HG03066 (cell line): ENCODE data around the gene LRRC46.

Experiments
- ATAC-seq: cut with Tn5 transposase; IDR thresholded peaks from one replicate; pipeline ENCODE4 v1.9.1; 2021; ENCODE audit warnings: low read depth; ENCODE audit not compliant: unreplicated experiment

LRRC46 gene

DNA sequence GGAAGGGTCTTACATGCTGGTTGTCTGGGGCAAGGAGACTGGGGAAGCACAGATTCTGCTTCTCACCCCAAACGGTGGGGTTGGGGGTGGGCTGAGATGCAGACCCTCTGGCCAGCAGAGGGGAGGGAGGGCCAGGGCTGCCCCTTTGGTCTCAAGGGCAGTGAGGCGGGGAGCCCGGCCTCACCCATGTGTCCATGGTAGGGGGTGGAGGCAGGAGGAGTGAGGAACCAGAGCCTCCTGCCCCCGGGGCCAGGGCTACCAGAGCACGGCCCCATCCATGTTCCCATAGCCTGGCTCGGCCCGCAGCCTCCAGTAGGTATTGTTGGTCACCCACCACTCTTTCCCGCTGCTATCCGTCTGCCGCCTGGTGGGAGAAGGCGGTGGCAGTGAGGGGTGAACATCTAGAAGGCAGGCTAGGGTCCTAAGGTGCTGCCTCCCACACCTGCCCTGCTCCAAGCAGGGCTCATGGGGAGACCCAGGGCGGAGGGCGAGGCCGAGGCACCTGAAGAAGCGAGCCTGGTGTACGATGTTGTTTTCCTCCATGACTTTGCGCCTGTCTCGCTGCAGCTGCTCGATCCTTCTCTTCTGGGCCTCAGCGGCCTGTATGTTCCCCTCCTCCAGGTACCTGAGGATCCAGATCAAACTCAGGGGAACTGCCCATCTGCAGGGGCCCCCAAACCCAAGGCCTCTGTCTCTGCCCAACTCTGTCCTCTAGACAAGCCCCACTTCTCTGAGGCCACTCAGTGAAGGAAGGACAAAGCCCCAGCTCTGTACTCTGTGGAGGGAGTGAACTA is 23.2 kb upstream of the LRRC46 start:
- no peak for ATAC-seq

DNA sequence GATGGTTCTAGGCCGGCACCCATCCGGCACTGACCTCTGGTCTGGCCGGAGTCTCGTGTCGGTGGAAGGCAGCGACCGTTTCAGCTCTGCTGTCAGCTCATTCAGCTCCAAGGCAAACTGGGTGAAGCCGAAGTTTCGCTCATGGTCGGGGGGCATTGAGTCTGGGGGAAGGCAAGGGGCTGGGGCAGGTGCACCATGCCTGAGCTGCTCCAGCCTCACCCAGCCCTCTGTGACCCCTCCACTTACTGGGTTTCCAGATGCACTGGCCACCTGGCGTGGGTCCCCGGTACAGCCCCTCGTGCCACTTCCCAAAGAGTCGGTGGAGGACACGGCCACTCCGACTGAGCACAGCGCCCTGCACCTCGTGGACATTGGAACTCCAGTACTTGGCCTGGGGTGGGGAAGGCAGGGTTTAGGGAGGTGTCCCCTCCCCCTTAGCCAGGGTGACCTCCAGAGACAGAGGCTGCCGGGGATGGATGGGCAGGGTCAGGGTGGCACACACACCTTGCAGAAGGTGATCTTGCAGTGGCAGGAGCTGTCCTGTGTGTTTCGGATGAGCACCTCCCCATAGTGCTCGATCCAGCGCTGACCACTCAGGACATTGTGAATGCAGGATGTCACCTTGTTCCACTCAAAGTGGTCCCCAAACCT is 22.5 kb upstream of the LRRC46 start:
- ATAC-seq = no peak

DNA sequence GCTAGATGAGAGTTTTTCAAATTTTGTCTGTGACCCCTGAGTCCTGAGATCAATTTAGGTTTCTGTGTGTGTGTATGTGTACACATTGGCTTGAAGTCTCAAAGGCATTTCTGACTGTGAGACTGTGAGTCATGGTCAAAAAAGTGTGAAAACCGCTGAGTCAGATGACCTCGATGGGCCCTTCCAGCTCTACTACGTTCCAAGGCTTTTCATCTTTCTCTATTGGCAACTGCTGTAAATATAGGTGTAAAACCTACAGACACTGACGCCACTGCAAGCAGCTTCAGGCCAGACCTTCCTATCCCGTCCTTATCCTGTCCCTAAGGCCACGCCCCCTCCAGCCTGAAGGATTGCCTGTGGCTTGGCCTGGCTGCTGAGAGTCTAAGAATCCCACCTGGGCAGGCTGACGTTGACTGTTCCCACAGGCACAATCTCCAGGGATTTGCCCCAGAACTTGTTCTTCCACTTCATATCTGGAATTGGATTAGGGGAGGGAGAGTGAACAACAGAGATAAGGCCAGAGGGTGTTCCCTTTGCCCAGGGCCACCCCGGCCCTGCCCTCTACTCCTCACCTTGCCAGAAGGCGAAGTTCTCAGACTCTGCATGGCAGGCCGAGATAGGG is 21.2 kb upstream of the LRRC46 start:
- ATAC-seq = no peak

DNA sequence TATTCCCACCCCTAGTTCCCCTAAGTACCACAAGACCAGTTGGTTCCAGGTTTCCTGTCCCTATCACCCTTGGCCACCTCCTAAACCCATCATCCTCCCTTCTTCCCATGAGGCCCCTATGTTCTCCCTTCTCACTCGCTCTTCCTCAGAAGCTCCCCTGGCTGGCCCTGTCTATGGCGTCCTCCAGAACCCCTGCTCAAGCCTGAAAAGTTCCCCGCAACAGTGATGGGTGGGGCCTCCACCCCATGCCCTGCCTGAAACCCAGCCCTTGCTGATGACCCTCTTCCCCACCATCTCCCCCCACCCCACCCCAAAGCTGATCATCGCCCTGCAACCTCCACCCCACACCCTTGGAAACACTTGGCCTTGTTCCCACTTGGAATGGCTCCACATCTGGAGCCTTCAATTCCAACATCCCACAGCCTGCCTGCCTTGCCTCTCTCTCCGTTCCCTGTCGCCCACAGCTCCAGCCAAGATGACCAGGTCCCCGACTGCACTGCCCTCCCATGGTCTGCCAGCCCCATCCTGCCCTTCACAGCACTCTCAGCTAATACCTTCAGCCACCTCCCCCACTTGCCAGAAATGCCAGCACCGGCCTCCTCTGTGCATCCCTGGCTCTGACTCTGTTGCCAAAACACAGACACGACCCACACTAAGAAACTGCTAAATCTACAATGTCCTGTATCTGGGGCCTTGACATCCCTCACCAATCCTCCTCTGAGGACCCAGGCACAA is 20.4 kb upstream of the LRRC46 start:
- ATAC-seq = no peak

- no peak for ATAC-seq
Observed at GRCh38 chr17:47811709-47812108, 19.8 kb upstream of the LRRC46 start.

GRCh38 chr17:47812146-47812920 is 19.1 kb upstream of the LRRC46 start:
- ATAC-seq = no peak

GRCh38 chr17:47813077-47813476 is 18.4 kb upstream of the LRRC46 start:
- ATAC-seq = no peak

- ATAC-seq = no peak
Observed at GRCh38 chr17:47813512-47814031, 17.9 kb upstream of the LRRC46 start.

- ATAC-seq = no peak
Observed at GRCh38 chr17:47815106-47815918, 16.2 kb upstream of the LRRC46 start.

DNA sequence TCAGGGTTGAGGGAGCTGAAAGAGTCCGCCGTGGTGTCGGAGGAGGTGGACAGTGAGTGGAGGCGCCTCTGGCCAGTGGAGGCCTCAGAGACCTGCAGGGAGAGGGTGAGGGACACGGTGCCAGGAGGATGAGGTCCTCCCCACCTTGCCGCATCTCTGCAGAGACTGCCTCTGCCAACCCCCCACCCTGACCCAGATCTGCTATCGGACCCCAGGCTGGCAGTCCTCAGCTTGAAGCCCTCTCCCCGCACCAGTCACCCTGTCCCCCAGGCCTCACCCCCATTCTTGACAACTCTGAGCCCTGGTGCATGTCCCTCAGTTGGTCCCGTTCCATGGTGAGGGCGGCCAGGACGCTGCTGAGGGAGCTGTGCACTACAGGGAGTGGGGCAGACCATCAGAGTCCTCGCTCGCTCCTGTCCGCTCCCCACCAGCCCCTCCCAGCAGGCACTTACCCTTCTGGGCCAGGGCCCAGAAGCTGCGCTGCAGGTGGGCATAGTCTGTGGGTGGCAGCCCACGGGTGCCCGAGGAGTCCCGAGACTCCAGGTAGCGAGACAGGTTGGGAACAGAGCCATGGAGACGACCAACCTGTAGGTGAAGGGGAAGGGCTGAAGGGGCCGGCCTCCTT is 15.2 kb upstream of the LRRC46 start:
- no peak for ATAC-seq

DNA sequence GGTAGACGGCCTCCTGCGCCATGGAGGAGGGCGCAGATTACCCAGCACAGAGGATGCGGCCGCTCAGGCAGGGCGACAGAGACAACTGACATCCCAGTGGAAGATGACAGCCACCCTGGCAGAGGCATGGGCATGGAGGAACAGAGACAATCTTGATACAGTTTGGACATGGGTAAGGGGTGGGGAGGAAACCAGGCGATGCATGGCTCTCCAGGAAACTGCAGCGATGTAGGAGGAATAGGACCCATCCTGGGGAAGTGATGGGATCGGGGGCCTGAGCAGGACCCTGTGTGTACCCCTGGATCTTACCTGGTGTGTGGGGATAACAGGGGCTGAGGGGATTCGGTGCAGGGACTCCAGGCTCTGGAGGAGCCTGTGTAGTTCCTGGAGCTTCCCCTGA is 14.5 kb upstream of the LRRC46 start:
- ATAC-seq = no peak

- no peak for ATAC-seq
Observed at GRCh38 chr17:47818002-47818695, 13.3 kb upstream of the LRRC46 start.

DNA sequence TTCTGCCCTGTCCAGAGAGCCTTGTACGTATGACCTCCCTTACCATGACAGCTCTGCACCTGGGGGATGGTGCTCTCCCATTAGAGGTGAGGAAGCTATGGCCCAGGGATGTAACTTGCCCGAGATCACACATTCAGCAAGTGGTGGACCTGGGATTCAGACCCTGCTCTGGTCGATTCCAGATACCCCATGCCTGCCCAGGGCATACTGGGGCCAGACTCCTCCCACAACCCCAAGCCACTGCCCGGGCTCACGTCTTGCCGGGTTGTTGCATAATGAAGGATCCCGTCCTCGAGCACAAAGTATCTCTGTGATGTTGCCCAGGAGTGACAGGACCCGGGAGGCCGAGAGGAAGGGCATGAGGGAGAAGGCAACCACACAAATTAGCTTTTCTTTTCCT is 12.0 kb upstream of the LRRC46 start:
- no peak for ATAC-seq

- no peak for ATAC-seq
Observed at GRCh38 chr17:47820033-47820789, 11.3 kb upstream of the LRRC46 start.

DNA sequence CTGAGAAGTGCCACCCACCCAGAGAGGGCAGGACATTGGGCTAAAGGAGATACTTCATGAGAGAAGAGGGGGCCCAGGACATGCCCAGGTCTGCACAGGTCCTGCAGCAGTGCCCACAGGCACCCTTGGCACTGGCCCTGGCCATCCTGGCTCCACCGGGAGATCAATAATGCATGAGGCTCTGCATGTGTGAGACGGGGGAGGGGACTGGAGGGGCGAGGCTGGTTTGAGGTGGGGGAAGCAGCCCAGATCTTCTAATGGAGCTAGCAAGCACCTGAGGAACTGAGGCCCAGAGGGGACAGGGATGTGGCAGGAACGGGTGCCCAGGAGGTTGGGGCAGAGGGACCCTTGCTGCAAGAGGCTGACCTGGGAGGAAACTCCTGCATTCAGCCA is 10.4 kb upstream of the LRRC46 start:
- no peak for ATAC-seq

- peak; percentile 76 for ATAC-seq
Observed at GRCh38 chr17:47821424-47822391, 9.8 kb upstream of the LRRC46 start, which contains the start of gene OSBPL7. Gene OSBPL7, minus strand, starts transcription at chr17:47821794. Its CDS starts 1,516 bp downstream, at chr17:47820278.
